BJ (cell line): Measurements from ENCODE around the gene RASSF5. TPM values are rescaled to one million over a fixed set of nuclear protein-coding genes. Genes with fewer than 3 reads are reported as not detected.

Experiments
- CTCF ChIA-PET: fragments of 350-600 bp; formaldehyde crosslinking; extraction: SDS; loops from one replicate; lab custom pipeline; 2021; ENCODE audit warnings: antibody characterized with exemption, inconsistent platforms; lab: Yijun Ruan, JAX
- POLR2A ChIA-PET: fragments of 300-600 bp; sonication (Branson Sonifier 250); formaldehyde crosslinking; extraction: SDS; loops from one replicate; lab custom pipeline; 2021; ENCODE audit warnings: antibody characterized with exemption; lab: Charles Lee
- DNase-seq: peaks from one replicate; pipeline ENCODE4 v3.0.0-alpha.2; 2011; ENCODE audit warnings: low read depth
- H3K27me3 ChIP-seq: 2 replicates; pipeline ENCODE4 v1.6.0; 2011; ENCODE audit warnings: low read length; ENCODE audit not compliant: control insufficient read depth, insufficient read depth
- H3K36me3 ChIP-seq: 2 replicates; pipeline ENCODE4 v1.5.1; 2011; ENCODE audit warnings: low read length; ENCODE audit not compliant: control insufficient read depth, insufficient read depth
- H3K4me3 ChIP-seq: 2 replicates; pipeline ENCODE4 v1.5.1; 2011; ENCODE audit warnings: low read depth, mild to moderate bottlenecking, control low read depth, low read length
- polyA plus RNA-seq: library from polyadenylated mRNA; depleted of rRNA; stranded (reverse); fragments of >200 nt; gene quantifications from 2 replicates; pipeline ENCODE4 v1.2.3, GENCODE V29; 2011
- TF ChIP-seq, protein P1 (sequence below): IDR thresholded peaks from 2 replicates; pipeline ENCODE4 v1.5.1; 2011; ENCODE audit warnings: low read depth, mild to moderate bottlenecking, control low read depth, inconsistent platforms, low read length, moderate library complexity; ENCODE audit not compliant: insufficient read depth

Gene RASSF5
- polyA plus RNA-seq, 1 experiment, result 2.1 TPM

GRCh38 chr1:206568256-206568655, 60.9 kb downstream of the RASSF5 start:
- TF ChIP-seq, protein P1, sequence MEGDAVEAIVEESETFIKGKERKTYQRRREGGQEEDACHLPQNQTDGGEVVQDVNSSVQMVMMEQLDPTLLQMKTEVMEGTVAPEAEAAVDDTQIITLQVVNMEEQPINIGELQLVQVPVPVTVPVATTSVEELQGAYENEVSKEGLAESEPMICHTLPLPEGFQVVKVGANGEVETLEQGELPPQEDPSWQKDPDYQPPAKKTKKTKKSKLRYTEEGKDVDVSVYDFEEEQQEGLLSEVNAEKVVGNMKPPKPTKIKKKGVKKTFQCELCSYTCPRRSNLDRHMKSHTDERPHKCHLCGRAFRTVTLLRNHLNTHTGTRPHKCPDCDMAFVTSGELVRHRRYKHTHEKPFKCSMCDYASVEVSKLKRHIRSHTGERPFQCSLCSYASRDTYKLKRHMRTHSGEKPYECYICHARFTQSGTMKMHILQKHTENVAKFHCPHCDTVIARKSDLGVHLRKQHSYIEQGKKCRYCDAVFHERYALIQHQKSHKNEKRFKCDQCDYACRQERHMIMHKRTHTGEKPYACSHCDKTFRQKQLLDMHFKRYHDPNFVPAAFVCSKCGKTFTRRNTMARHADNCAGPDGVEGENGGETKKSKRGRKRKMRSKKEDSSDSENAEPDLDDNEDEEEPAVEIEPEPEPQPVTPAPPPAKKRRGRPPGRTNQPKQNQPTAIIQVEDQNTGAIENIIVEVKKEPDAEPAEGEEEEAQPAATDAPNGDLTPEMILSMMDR, result no peak
- H3K36me3 ChIP-seq, result no peaks in the 10 kb centered on the region
- no peak for DNase-seq
- no peak overlapping the region for H3K4me3 ChIP-seq
- ChIA-PET CTCF (interaction anchor here (1.1 to 1.8 kb wide), 4 partner anchors 10 to 90 kb away, joined by 3 to 8 read pairs (median 6); no protein-coding TSS in a partner anchor), POLR2A (interaction anchor here (0.6 kb wide), 1 partner anchor 44 kb away, joined by 6 read pairs; no protein-coding TSS in a partner anchor)
- H3K27me3 ChIP-seq, result peaks cover 2% of the 10 kb centered on the region

- no peak overlapping the region for H3K4me3 ChIP-seq
- H3K36me3 ChIP-seq, result no peaks in the 10 kb centered on the region
- ChIA-PET POLR2A (interaction anchor here (0.6 kb wide), 1 partner anchor 44 kb away, joined by 6 read pairs; no protein-coding TSS in a partner anchor), CTCF (interaction anchor here (1.1 to 1.8 kb wide), 4 partner anchors 10 to 90 kb away, joined by 3 to 8 read pairs (median 6); no protein-coding TSS in a partner anchor)
- TF ChIP-seq, protein P1, result no peak
- no peak for DNase-seq
- peaks cover 2% of the 10 kb centered on the region for H3K27me3 ChIP-seq
These were observed 61.5 kb downstream of the RASSF5 start for GRCh38 chr1:206568779-206569352.

DNA sequence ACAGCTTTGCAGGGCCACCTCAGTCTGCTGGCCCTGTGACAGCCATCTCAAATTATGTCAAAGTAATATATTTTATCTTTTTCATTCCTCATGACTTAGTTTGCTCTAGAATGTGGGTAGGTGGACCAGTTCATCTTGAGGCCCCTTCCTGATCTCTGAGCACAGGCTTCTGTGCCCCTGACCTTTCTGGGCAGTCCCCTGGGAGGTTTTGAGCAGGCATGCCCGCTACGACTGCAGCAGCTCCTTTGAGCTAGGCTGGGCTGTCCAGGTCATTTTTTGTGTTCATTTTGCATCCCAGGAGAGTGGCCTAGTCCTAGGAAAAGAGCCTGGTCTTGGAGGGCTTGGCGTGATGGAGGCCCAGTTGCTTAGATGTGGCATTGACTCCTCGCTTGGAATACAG, 62.2 kb downstream of the RASSF5 start:
- ChIA-PET POLR2A (no interaction called here), CTCF (interaction anchor here (1.0 to 1.8 kb wide), 3 partner anchors 14 to 89 kb away, joined by 3 to 6 read pairs (median 5); no protein-coding TSS in a partner anchor)
- Histone ChIP-seq H3K4me3 (no peak overlapping the region), H3K36me3 (no peaks in the 10 kb centered on the region), H3K27me3 (peaks cover 2% of the 10 kb centered on the region)
- TF ChIP-seq, protein P1, result no peak
- DNase-seq, result no peak

DNA sequence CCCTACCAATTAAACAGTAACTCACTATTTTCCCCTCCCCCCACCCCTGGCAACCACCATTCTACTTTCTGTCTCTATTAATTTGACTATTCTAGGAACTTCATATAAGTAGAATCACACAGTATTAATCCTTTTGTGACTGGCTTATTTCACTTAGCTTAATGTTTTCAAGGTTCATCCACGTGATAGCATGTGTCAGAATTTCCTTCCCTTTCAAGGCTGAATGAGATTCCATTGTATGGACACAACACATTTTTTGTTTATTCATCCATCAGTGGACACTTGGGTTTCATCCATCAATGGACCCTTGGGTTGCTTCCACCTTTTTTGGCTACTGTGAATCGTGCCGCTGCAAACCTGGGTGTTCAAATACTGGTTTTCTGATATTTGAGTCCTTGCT, 63.2 kb downstream of the RASSF5 start:
- ChIA-PET POLR2A (no interaction called here), CTCF (interaction anchor here (1.0 kb wide), 1 partner anchor 14 kb away, joined by 3 read pairs; no protein-coding TSS in a partner anchor)
- no peaks in the 10 kb centered on the region; the same call in 1 of the 2 replicates for H3K27me3 ChIP-seq
- DNase-seq, result no peak
- H3K36me3 ChIP-seq, result no peaks in the 10 kb centered on the region
- no peak overlapping the region for H3K4me3 ChIP-seq
- TF ChIP-seq, protein P1, result no peak

DNA sequence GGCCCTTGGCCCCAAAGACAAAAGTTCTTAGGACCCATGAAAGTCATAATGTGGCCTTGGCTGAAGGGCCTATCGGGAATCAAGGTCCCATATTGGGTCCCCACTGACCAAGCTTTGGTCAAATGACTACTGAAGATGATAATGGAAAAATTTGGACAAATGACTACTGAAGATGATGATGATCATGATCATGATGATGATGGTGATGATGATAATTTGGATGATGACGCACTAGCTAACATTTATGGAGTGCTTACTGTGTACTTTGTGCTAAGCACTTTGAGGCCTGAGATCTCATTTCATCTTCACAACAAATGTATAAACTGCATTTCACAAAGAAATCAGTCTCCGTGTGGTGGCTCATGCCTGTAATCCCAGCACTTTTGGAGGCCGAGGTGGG, 65.5 kb downstream of the RASSF5 start:
- Histone ChIP-seq H3K27me3 (no peaks in the 10 kb centered on the region), H3K4me3 (no peak overlapping the region), H3K36me3 (no peaks in the 10 kb centered on the region)
- DNase-seq, result no peak
- TF ChIP-seq, protein P1, result no peak
- CTCF ChIA-PET, result interaction anchor here (0.8 to 3.0 kb wide), 3 partner anchors 9 to 28 kb away, joined by 3 to 9 read pairs (median 9); no protein-coding TSS in a partner anchor
- POLR2A ChIA-PET, result no interaction called here
